Measurements from ENCODE around the gene RSBN1L. TPM values are rescaled to one million over a fixed set of nuclear protein-coding genes. Genes with fewer than 3 reads are reported as not detected.

Gene RSBN1L
- polyA plus RNA-seq, 3 donors = 1.3 to 10.0 (median 2.2) TPM

- Histone ChIP-seq H3K79me2 (ENCODE audit: insufficient read depth, low read length) (peaks cover 48% of the 10 kb centered on the region), H3K27me3 (ENCODE audit: control insufficient read depth in 2 of 2, insufficient read depth in 2 of 2, low read length in 2 of 2) (no peaks in the 10 kb centered on the region), H3K9ac (ENCODE audit: insufficient read depth, low read length, poor library complexity, severe bottlenecking) (no peak overlapping the region), H3K27ac (ENCODE audit: low read depth in 1 of 2, low read length in 2 of 2) (peak overlapping the region in 1 of 2 donors; percentile 33), H3K9me3 (replicated peaks in 1 of 2; ENCODE audit: control insufficient read depth in 1 of 2, insufficient read depth in 1 of 2, low read length in 2 of 2) (no peaks in the 10 kb centered on the region), H2AFZ (ENCODE audit: insufficient read depth, low read depth, low read length, poor library complexity, severe bottlenecking) (no peak overlapping the region), H3K4me3 (replicated peaks in 1 of 3; ENCODE audit: low read depth in 2 of 3, low read length in 3 of 3) (no peak overlapping the region), H4K20me1 (ENCODE audit: insufficient read depth, low read length) (peaks cover 24% of the 10 kb centered on the region), H3K4me1 (ENCODE audit: control insufficient read depth in 1 of 2, insufficient read depth in 2 of 2, low read length in 2 of 2) (peaks cover 15 to 30% of the 10 kb centered on the region in 2 donors), H3K36me3 (replicated peaks in 1 of 2; ENCODE audit: control insufficient read depth in 1 of 2, insufficient read depth in 2 of 2, low read length in 2 of 2) (peaks cover 0 to 15% of the 10 kb centered on the region in 2 donors), H3K4me2 (replicated peaks; ENCODE audit: extremely low read depth, low read length, poor library complexity, severe bottlenecking) (no peak overlapping the region)
- Mint-ChIP-seq H3K9me3 (no peaks in the 10 kb centered on the region), H3K4me1 (peaks cover 32% of the 10 kb centered on the region), H3K27me3 (ENCODE audit: low read depth in 3 of 3) (peaks cover 0 to 3% (median 2%) of the 10 kb centered on the region in 3 donors), H3K4me3 (no peak overlapping the region), H3K36me3 (peaks cover 6 to 26% of the 10 kb centered on the region in 2 donors), H3K27ac (no peak overlapping the region)
- WGBS (ENCODE audit: insufficient coverage) = no CpG with 5 or more reads among the region's 2 CpGs
- DNase-seq = no peak
- TF ChIP-seq CTCF (IDR thresholded peaks at IDR 0.05) = no peak
- intact Hi-C loops (cut with micrococcal nuclease) = no loop called here
Observed at GRCh38 chr7:77791956-77792355, 95.7 kb downstream of the RSBN1L start.

GRCh38 chr7:77794000-77794399, 97.7 kb downstream of the RSBN1L start:
- Histone ChIP-seq H2AFZ (ENCODE audit: insufficient read depth, low read depth, low read length, poor library complexity, severe bottlenecking) (no peak overlapping the region), H3K9ac (ENCODE audit: insufficient read depth, low read length, poor library complexity, severe bottlenecking) (no peak overlapping the region), H3K4me3 (replicated peaks in 1 of 3; ENCODE audit: low read depth in 2 of 3, low read length in 3 of 3) (no peak overlapping the region), H4K20me1 (ENCODE audit: insufficient read depth, low read length) (peaks cover 30% of the 10 kb centered on the region), H3K27me3 (ENCODE audit: control insufficient read depth in 2 of 2, insufficient read depth in 2 of 2, low read length in 2 of 2) (no peaks in the 10 kb centered on the region), H3K9me3 (replicated peaks in 1 of 2; ENCODE audit: control insufficient read depth in 1 of 2, insufficient read depth in 1 of 2, low read length in 2 of 2) (no peaks in the 10 kb centered on the region), H3K79me2 (ENCODE audit: insufficient read depth, low read length) (peaks cover 66% of the 10 kb centered on the region), H3K4me2 (replicated peaks; ENCODE audit: extremely low read depth, low read length, poor library complexity, severe bottlenecking) (no peak overlapping the region), H3K27ac (ENCODE audit: low read depth in 1 of 2, low read length in 2 of 2) (peak overlapping the region in 1 of 2 donors; percentile 55), H3K4me1 (ENCODE audit: control insufficient read depth in 1 of 2, insufficient read depth in 2 of 2, low read length in 2 of 2) (peaks cover 22 to 39% of the 10 kb centered on the region in 2 donors), H3K36me3 (replicated peaks in 1 of 2; ENCODE audit: control insufficient read depth in 1 of 2, insufficient read depth in 2 of 2, low read length in 2 of 2) (peaks cover 0 to 15% of the 10 kb centered on the region in 2 donors)
- DNase-seq = no peak
- Mint-ChIP-seq H3K36me3 (peaks cover 6 to 26% of the 10 kb centered on the region in 2 donors), H3K4me1 (peaks cover 41% of the 10 kb centered on the region), H3K4me3 (no peak overlapping the region), H3K27me3 (ENCODE audit: low read depth in 3 of 3) (peaks cover 0 to 2% (median 2%) of the 10 kb centered on the region in 3 donors), H3K27ac (peak overlapping the region in 3 of 7 donors; percentile 5 to 27 (median 27)), H3K9me3 (no peaks in the 10 kb centered on the region)
- TF ChIP-seq CTCF (IDR thresholded peaks at IDR 0.05) = no peak
- intact Hi-C loops (cut with micrococcal nuclease) = no loop called here
- no CpG with 5 or more reads among the region's 4 CpGs for WGBS (ENCODE audit: insufficient coverage)

Measured in CD14-positive monocyte (primary cell).